Keratinocyte (primary cell): ENCODE measurements around the gene PDE1C. TPM values are rescaled to one million over a fixed set of nuclear protein-coding genes. Genes with fewer than 3 reads are reported as not detected.

Experiments
- DNase-seq: peaks from one replicate; pipeline ENCODE4 v3.0.0-alpha.2; 2011; ENCODE audit warnings: low read depth, missing footprints, low spot score
- FAIRE-seq: peaks from 2 replicates; lab custom pipeline; 2011; peaks lifted over from hg19 to GRCh38; lab: Jason Lieb, UNC
- H2AFZ ChIP-seq: 2 replicates; pipeline ENCODE4 v1.6.0; 2012; ENCODE audit warnings: low read length, control low read depth, inconsistent platforms; ENCODE audit not compliant: control insufficient read depth
- H3K27ac ChIP-seq: 2 replicates; pipeline ENCODE4 v1.5.1; 2011; ENCODE audit warnings: low read length; ENCODE audit not compliant: control insufficient read depth, insufficient read depth
- H3K27me3 ChIP-seq: 3 replicates; pipeline ENCODE4 v1.6.0; 2011; ENCODE audit warnings: low read length; ENCODE audit not compliant: control insufficient read depth, insufficient read depth; ENCODE audit errors: extremely low read depth
- H3K36me3 ChIP-seq, 2 experiments: 2 replicates in 1 of 2; 3 replicates in 1 of 2; pipeline ENCODE4 v1.5.1; 2011; ENCODE audit warnings: low read length in 2 of 2, mild to moderate bottlenecking in 1 of 2; ENCODE audit not compliant: control insufficient read depth in 2 of 2, insufficient read depth in 2 of 2; ENCODE audit errors: extremely low read depth in 1 of 2
- H3K4me1 ChIP-seq: 3 replicates; pipeline ENCODE4 v1.5.1; 2011; ENCODE audit warnings: low read length; ENCODE audit not compliant: control insufficient read depth, insufficient read depth; ENCODE audit errors: extremely low read depth
- H3K4me2 ChIP-seq: 3 replicates; pipeline ENCODE4 v1.6.0; 2011; ENCODE audit warnings: low read depth, low read length; ENCODE audit not compliant: control insufficient read depth, insufficient read depth; ENCODE audit errors: extremely low read depth
- H3K4me3 ChIP-seq, 3 experiments: fragments of 200-600 bp in 1 of 3; sonication (generic) in 1 of 3; 2 replicates in 2 of 3; 3 replicates in 1 of 3; pipeline ENCODE4 v1.5.1; 2011 to 2016; ENCODE audit warnings: low read length in 3 of 3, mild to moderate bottlenecking in 3 of 3, control low read depth in 2 of 3, inconsistent platforms in 1 of 3, low read depth in 1 of 3, mixed read lengths in 1 of 3, mixed run types in 1 of 3, moderate library complexity in 1 of 3; ENCODE audit not compliant: control insufficient read depth in 2 of 3, insufficient read depth in 2 of 3; ENCODE audit errors: extremely low read depth in 1 of 3
- H3K79me2 ChIP-seq: 2 replicates; pipeline ENCODE4 v1.6.0; 2012; ENCODE audit warnings: low read length; ENCODE audit not compliant: control insufficient read depth, insufficient read depth
- H3K9ac ChIP-seq: 3 replicates; pipeline ENCODE4 v1.6.0; 2011; ENCODE audit warnings: low read length; ENCODE audit not compliant: control insufficient read depth, insufficient read depth; ENCODE audit errors: extremely low read depth
- H3K9me1 ChIP-seq: 3 replicates; pipeline ENCODE4 v1.6.0; 2011; ENCODE audit warnings: low read length; ENCODE audit not compliant: control insufficient read depth, insufficient read depth; ENCODE audit errors: extremely low read depth
- H3K9me3 ChIP-seq: 2 replicates; pipeline ENCODE4 v1.5.1; 2012; ENCODE audit warnings: low read depth, low read length; ENCODE audit not compliant: control insufficient read depth
- H4K20me1 ChIP-seq: 3 replicates; pipeline ENCODE4 v1.6.0; 2011; ENCODE audit warnings: low read length; ENCODE audit not compliant: control insufficient read depth, insufficient read depth; ENCODE audit errors: extremely low read depth
- EZH2 ChIP-seq: IDR thresholded peaks from one replicate; pipeline ENCODE4 v1.6.1; 2012; ENCODE audit warnings: inconsistent platforms, mild to moderate bottlenecking, low read length, moderate library complexity
- dilution Hi-C: fragments of 300-500 bp; cut with MboI; formaldehyde crosslinking; loops from one replicate; pipeline ENCODE4 v1.7.0; 2020; ENCODE audit warnings: low sequenced_read_pairs; ENCODE audit not compliant: extremely low pct_ligation_motif_present
- polyA plus RNA-seq, 5 experiments: library from polyadenylated mRNA; depleted of rRNA in 3 of 5; stranded (reverse) in 3 of 5; stranded (forward) in 1 of 5; unstranded in 1 of 5; fragments of >200 nt; gene quantifications; 1 replicate in 1 of 5; 2 replicates in 3 of 5; 3 replicates in 1 of 5; pipeline versions ENCODE4 v1.2.1 to v1.2.3, GENCODE V29; 2011 to 2012; ENCODE audit warnings: missing spikeins in 2 of 5, low read depth in 1 of 5, low replicate concordance in 1 of 5
- TF ChIP-seq, protein P1 (sequence below), 3 experiments: IDR thresholded peaks in 1 of 3; conservative IDR thresholded peaks in 1 of 3; optimal IDR thresholded peaks in 1 of 3; 2 replicates in 2 of 3; 3 replicates in 1 of 3; pipeline versions ENCODE3 to v1.5.1; 2011; ENCODE audit warnings: low read length in 3 of 3, mild to moderate bottlenecking in 3 of 3, moderate library complexity in 2 of 3, control low read depth in 1 of 3, inconsistent platforms in 1 of 3; ENCODE audit not compliant: insufficient read depth in 2 of 3; ENCODE audit errors: extremely low read depth in 1 of 3

Gene PDE1C
- polyA plus RNA-seq, 1 donor (not counting 4 experiments of a cell fraction or from before 2014, with no cell fraction given), result 2.5 TPM

DNA sequence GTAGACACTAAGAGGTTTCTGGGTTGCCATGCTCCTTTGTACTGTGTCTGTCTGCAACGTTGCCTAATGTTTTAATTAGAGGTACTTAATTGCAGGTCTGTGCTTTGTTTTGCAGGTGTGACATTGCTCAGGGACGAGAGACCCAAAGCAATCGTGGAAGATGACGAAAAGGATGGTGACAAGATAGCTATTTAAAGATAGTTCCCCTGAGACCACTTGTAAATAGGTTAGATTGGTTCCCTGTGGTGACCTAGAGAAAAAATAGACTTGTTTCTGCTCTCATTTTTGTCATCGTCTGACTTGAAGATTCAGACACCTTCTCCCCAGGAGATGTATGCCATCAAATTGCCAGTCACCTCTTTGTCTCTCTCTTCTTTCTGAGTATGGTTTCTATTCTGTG, 363.1 kb downstream of the PDE1C start:
- no peaks in the 10 kb centered on the region for H3K9me3 ChIP-seq
- no peak overlapping the region for H3K4me2 ChIP-seq
- no peaks in the 10 kb centered on the region for H3K36me3 ChIP-seq
- H3K9ac ChIP-seq, result no peak overlapping the region
- no peak overlapping the region for H2AFZ ChIP-seq
- dilution Hi-C loops, result no loop called here
- H3K4me3 ChIP-seq, result no peak overlapping the region
- H3K79me2 ChIP-seq, result no peaks in the 10 kb centered on the region
- TF ChIP-seq, protein P1, sequence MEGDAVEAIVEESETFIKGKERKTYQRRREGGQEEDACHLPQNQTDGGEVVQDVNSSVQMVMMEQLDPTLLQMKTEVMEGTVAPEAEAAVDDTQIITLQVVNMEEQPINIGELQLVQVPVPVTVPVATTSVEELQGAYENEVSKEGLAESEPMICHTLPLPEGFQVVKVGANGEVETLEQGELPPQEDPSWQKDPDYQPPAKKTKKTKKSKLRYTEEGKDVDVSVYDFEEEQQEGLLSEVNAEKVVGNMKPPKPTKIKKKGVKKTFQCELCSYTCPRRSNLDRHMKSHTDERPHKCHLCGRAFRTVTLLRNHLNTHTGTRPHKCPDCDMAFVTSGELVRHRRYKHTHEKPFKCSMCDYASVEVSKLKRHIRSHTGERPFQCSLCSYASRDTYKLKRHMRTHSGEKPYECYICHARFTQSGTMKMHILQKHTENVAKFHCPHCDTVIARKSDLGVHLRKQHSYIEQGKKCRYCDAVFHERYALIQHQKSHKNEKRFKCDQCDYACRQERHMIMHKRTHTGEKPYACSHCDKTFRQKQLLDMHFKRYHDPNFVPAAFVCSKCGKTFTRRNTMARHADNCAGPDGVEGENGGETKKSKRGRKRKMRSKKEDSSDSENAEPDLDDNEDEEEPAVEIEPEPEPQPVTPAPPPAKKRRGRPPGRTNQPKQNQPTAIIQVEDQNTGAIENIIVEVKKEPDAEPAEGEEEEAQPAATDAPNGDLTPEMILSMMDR (optimal IDR thresholded peaks at IDR 0.05 in 1 of 3, IDR thresholded peaks at IDR 0.05 in 1 of 3, conservative IDR thresholded peaks at IDR 0.05 in 1 of 3; ENCODE audit: extremely low read depth in 1 of 3, insufficient read depth in 2 of 3, low read length in 3 of 3), result no peak
- H3K27ac ChIP-seq, result no peak overlapping the region
- no peaks in the 10 kb centered on the region for H3K9me1 ChIP-seq
- FAIRE-seq, result no peak
- DNase-seq, result no peak
- no peaks in the 10 kb centered on the region for H3K4me1 ChIP-seq
- H3K27me3 ChIP-seq, result peaks cover under 1% of the 10 kb centered on the region
- H4K20me1 ChIP-seq, result no peaks in the 10 kb centered on the region

DNA sequence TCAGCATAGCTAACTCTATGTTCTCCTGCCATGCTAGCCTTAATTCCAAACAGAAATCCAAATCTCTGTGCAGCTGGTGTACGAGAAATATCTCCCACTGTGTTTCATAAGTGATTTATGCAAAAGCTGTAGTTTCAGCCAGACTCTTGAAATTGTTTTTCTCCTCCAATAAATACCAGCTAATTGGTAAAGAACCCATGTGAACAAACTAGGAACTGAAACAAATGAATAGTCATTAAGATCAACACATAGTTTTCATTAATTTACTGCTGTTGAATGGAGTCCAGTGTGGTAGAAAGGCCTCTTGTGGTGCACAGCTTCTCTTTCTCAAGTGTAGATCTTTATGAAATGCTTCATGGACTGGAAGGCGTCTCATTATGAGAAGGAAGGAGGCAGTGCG, 364.8 kb downstream of the PDE1C start:
- dilution Hi-C loops, result no loop called here
- FAIRE-seq (no peak), DNase-seq (no peak)
- H3K9ac ChIP-seq, result no peak overlapping the region
- H3K27ac ChIP-seq, result no peak overlapping the region
- no peaks in the 10 kb centered on the region for H3K27me3 ChIP-seq
- no peaks in the 10 kb centered on the region for H3K36me3 ChIP-seq
- no peak overlapping the region for H3K4me2 ChIP-seq
- no peaks in the 10 kb centered on the region for H3K4me1 ChIP-seq
- TF ChIP-seq, protein P1 (optimal IDR thresholded peaks at IDR 0.05 in 1 of 3, IDR thresholded peaks at IDR 0.05 in 1 of 3, conservative IDR thresholded peaks at IDR 0.05 in 1 of 3; ENCODE audit: extremely low read depth in 1 of 3, insufficient read depth in 2 of 3, low read length in 3 of 3), result no peak
- TF ChIP-seq EZH2, result no peak
- no peaks in the 10 kb centered on the region for H3K9me1 ChIP-seq
- H4K20me1 ChIP-seq, result no peaks in the 10 kb centered on the region
- H2AFZ ChIP-seq, result no peak overlapping the region
- H3K9me3 ChIP-seq, result no peaks in the 10 kb centered on the region
- H3K4me3 ChIP-seq, result no peak overlapping the region
- no peaks in the 10 kb centered on the region for H3K79me2 ChIP-seq
